GM12875 (cell line): ENCODE measurements around the gene NUTM1.

Source experiments
- H3K4me3 ChIP-seq: one replicate; pipeline ENCODE4 v1.5.1; 2011; ENCODE audit warnings: low read depth, low read length, control low read depth
- TF ChIP-seq, protein P1 (sequence below): IDR thresholded peaks from 2 replicates; pipeline ENCODE4 v1.5.1; 2011; ENCODE audit warnings: low read depth, mild to moderate bottlenecking, control low read depth, inconsistent platforms, low read length, moderate library complexity, borderline replicate concordance; ENCODE audit not compliant: insufficient read depth

The NUTM1 gene

DNA sequence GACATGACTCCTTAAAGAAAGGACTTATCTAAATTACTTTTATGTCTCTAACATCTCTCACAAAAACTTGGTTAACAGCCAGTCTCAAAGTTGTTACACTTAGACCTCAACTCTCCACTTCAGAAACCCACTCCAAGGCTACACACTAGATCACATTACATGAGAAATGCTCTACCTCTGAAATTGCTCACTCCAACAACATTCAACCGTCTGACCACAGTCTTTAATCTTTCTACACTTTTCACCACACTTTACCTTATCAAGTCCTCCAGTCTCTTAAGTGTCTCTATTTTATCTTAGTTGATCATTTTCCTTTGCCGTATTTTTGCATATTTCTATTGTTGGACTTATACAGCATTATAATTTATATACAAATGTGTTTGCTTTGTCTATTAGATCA lies 11.3 kb upstream of the NUTM1 start:
- no peak overlapping the region for H3K4me3 ChIP-seq
- TF ChIP-seq, protein P1, sequence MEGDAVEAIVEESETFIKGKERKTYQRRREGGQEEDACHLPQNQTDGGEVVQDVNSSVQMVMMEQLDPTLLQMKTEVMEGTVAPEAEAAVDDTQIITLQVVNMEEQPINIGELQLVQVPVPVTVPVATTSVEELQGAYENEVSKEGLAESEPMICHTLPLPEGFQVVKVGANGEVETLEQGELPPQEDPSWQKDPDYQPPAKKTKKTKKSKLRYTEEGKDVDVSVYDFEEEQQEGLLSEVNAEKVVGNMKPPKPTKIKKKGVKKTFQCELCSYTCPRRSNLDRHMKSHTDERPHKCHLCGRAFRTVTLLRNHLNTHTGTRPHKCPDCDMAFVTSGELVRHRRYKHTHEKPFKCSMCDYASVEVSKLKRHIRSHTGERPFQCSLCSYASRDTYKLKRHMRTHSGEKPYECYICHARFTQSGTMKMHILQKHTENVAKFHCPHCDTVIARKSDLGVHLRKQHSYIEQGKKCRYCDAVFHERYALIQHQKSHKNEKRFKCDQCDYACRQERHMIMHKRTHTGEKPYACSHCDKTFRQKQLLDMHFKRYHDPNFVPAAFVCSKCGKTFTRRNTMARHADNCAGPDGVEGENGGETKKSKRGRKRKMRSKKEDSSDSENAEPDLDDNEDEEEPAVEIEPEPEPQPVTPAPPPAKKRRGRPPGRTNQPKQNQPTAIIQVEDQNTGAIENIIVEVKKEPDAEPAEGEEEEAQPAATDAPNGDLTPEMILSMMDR = no peak

DNA sequence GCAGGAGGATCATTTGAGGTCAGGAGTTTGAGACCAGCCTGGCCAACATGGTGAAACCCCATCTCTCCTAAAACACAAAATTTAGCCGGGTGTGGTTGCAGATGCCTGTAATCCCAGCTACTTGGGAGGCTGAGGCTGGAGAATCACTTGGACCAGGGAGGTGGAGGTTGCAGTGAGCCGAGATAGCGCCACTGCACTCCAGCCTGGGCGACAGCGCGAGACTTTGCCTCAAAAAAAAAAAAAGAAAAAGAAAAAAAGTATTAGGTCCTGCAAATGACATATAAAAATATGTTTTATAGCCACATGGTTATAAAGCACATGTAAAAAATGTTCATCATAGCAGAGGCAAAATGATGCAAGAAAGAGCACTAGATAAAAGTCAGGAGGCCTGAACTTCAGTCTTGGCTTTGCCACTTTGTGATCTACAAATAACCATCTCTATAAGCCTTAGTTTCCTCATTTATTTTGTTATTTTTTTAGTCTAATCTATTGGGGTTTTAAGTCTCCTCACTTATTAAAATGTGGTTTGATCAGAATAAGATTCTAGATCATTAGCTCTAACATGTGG lies 10.5 kb upstream of the NUTM1 start:
- no peak overlapping the region for H3K4me3 ChIP-seq
- TF ChIP-seq, protein P1 = no peak

DNA sequence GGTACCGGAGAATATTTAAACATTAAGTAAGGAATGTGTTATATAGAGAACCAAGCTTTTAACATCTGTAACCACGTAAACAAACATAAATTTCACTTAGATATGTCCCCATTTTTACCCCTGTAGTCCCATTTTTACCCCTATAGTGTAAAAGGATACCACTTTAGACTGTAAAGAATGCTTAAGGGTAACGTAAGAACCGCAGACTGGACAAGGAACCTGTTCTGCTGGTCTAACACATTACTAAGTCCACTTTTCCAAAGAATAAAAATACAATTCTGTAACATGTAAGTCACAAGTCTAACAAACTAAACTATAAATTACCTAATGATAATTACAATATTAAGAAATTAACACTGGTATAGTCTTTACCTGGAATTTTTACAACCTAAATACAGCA lies 8.4 kb upstream of the NUTM1 start:
- TF ChIP-seq, protein P1 = no peak
- H3K4me3 ChIP-seq = peak overlapping the region; percentile 57

DNA sequence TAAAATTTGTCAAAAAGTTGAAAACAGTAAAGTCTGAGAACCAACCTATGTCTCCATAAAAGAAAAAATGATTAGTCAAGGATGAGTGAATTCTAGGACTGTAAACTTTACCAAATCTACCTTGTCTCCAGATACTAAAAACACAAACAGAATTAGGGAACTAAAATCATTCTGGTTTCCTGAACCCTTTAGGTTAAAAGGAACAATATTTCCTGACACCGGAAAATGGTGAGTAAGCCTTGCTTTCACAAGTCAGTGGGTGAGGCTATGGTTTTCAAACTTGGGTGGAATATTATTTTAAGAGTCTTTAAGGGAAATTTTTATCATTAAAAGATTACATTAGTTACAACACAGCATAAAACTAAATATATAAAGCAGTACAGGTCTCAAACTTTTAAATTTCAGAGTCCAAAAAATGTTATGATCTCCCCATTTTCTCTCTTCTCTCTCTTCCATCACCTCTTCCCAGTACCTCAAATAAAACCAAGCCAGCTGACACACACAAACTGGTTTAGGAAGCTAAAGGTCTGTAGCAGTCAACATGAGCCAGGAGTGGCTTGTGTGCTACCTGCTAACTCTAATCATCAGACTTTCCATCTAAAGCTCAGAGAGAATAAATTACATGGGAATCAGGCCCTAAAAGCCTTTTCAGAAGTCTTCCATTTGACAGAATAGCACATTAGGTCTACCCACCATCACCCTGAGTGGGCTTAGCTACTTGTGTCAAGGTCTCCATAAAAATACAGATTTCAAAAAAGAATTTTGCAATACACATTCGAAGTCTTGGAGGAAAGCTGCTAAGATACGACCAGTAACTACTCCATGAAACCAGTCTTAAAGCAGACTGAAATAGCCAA lies 7.7 kb upstream of the NUTM1 start:
- TF ChIP-seq, protein P1 = no peak
- H3K4me3 ChIP-seq = peak overlapping the region; percentile 57

DNA sequence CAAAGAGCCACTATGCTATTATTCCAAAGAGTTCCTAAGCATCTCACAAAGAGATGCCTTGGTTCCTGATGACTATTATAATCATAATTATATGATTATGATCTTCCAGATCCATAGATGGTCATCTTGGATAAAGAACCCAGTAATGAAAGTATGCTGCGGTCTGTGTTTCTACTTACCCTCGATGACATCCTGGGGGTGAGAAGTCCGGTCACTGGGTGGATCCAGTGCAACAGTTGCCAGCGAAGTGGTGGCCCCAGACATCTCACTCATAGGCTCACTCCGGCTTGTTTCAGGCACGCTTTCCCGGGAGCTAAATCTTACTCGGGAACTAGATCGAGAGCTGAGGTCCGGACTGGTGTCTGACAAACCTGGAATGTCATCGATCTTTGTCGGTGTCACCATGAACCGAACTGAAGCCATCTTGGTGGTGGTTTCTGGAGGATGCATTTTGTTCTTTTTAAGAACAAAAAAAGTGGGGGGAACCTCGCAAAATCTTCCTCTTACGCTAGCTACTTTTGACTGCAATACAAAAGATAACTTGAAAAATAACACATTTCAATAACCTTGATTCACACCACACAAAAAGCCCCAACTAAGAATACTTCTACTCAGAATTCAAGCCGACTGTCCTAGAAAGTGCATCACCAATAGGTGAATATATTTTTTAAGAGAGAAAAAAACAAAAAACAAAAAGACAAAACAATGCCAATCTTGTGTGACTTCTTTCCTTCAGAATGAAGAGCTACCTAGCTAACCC lies 6.7 kb upstream of the NUTM1 start:
- TF ChIP-seq, protein P1 = no peak
- peak overlapping the region; percentile 83 for H3K4me3 ChIP-seq

DNA sequence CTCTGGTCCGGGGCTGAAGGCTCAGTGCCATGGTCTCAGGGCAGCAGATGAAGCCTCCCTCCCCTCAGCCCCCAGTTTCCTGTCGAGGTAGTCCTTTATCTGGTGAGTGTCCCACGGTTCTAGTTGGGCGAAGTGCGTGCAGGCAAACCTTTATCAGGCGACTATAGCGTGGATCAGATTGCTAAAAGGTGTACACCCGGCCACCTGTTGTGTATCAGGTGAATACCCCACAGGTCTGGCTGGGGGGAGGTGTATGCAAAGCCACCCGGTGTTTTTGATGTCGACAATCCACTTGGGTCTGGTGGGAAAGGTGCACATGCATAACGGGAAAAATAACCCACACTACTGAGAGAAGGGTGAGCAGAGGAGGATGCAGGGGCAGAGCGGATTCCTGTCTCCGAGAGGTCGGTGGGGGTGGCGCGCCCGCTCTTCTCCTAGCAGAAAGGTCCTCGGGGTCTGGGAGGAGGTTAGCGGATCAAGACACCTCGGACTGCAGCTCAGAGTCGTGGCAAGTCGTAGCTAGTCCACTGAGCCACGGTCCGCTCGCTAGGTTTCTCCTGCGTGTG lies 6.0 kb upstream of the NUTM1 start:
- peak overlapping the region; percentile 83 for H3K4me3 ChIP-seq

More for the DNA sequence above, 6.0 kb upstream of the NUTM1 start:
- TF ChIP-seq, protein P1 = no peak
